HG02840 (cell line): ENCODE measurements around the gene CAPN5.

Source experiments
- ATAC-seq: cut with Tn5 transposase; IDR thresholded peaks from one replicate; pipeline ENCODE4 v1.9.1; 2021; ENCODE audit warnings: mild to moderate bottlenecking, moderate library complexity, moderate number of reproducible peaks; ENCODE audit not compliant: unreplicated experiment, low FRiP score

Gene CAPN5

GRCh38 chr11:77081976-77082836 is 15.4 kb downstream of the CAPN5 start:
- no peak for ATAC-seq

GRCh38 chr11:77082838-77083565 is 16.2 kb downstream of the CAPN5 start:
- ATAC-seq: no peak

DNA sequence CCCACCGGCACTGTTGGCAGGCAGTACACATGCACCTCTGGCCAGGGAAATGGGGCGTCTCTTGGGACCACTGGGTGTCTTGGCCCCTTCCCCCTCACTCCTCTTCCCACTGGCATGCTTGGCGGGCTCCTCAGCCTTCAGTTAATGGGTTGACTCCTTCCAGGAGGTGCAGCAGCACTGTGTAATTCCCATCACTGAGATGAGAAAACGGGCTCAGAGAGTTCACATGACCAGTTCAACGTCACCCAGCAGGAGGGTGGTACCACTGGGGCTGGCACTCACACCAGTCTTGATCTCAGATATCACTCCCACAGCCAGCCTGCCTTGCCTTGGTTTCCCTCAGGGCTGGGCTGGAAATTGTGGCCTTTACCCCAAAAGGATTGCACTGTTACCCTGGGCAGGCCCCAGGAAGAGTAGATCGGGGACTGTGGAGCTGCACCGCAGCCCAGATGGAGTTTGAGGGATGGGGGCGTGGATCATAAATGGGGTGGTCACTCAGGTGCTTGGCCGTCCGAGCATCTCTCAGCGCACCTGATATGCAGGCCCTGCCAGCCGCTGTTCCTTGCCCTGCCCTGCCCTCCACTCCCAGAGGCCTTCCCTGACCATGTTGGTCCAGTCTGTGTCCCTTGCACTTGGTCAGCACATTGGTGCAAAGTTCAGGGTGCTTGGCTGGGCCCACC is 16.9 kb downstream of the CAPN5 start:
- no peak for ATAC-seq

- ATAC-seq: no peak
These were observed 17.9 kb downstream of the CAPN5 start for GRCh38 chr11:77084581-77085191.

DNA sequence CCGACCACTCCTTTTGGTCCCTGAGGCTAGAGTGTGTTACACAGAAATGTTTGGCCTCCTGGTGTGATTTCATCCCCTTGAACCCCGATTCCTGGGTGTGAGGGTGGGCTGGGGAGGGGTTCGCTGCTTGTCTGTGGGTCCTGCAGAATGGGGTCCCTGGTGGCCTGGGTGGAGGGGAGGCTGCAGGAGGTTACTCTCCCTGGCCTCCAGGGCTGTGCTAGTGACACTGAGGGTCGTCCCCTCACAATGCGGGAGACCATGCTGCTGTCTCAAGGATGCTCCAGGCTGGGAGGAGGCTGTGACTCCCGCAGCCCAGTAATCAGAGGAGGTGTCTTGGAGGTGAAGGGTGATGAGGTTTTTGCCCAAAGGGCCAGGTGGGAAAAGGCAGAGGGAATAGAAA is 18.9 kb downstream of the CAPN5 start:
- no peak for ATAC-seq

GRCh38 chr11:77086521-77087472 is 20.0 kb downstream of the CAPN5 start:
- no peak for ATAC-seq

DNA sequence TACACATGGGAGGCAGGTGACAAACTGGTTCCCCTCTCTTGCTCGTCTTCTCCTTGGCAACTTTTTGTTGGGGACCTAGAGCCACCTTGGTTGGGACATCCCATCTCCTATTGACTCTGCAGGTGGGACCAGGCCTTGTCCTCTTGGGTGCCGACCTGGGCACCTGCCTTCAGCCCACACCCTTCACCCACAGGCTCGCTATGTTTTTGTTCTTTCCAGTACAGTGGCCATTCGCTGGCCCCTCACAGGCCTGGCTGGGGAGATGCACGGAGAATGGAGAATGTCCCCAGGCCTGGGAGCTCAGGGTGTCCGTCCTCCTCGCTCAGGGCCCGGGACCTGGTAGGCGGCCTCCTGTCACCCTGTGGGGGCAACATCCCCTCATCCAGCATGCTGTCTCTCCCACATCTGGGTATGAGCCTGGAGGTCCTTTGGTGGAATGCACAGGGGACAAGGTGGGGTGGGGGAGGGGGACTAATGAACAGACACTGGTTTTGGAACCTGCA is 21.0 kb downstream of the CAPN5 start:
- no peak for ATAC-seq

DNA sequence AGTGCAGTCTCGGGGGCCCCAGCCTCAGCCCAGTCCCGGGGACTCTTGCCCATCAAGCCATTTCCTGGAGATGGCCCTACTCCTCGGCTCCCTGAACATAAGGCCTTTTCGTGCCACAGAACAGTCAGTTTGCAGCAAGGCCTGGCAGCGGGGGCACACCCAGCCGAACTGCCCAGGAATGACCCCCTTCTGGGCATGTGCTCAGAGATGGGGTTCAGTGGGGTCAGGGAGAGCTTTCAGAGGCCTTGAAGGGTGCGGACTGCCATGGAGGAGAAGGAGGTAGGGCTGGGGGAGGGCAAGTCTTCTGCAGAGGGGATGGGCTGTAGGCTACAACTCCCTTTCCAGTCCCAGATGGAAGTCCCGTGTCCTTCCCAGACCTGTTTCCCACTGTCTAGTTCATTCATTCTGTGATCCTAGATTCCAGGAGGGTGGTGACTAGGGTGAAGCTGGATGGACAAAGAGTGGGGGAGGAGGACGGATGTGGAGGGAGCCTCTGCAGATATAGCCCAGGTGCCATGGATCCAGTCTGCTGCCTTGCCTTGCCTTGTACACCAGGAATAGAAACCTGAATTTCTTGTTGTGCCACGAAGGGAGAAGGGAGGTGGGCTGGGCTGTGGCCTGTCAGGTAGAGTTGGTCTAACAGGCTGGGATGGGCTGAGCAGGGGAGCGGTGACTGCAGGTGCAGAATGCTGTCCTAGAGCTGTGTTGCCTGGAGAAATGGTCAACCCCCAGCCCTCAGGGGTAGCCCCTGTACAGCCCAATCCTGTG is 21.6 kb downstream of the CAPN5 start:
- ATAC-seq: no peak

DNA sequence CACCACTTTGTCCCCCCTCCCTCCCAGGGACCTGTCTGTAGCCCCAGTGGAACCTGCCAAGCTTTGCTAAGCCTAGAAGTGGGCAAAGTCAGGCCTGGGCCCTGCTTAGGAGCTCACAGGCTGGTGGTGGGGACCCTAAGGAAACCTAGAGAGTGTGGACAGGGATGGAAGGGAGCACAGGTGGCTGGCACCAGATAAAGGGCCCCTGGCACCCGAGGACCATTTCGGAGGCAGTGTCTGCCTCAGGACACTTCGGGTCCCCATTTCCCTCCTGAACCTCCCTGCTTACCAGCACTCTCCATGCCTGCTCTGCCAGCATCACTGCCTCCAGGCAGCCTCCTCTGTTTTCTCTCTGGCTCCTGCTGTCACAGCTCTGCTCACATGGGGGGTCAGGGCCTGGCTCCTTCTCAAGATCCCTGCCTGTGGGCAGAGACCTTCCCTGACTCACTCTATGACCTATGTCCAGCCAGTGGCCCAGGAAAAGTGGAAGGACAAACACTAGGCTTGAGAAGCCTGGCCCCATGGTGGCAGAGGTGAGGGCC is 22.3 kb downstream of the CAPN5 start:
- ATAC-seq: no peak

- ATAC-seq: no peak
These were observed 23.2 kb downstream of the CAPN5 start for GRCh38 chr11:77090046-77090372.

DNA sequence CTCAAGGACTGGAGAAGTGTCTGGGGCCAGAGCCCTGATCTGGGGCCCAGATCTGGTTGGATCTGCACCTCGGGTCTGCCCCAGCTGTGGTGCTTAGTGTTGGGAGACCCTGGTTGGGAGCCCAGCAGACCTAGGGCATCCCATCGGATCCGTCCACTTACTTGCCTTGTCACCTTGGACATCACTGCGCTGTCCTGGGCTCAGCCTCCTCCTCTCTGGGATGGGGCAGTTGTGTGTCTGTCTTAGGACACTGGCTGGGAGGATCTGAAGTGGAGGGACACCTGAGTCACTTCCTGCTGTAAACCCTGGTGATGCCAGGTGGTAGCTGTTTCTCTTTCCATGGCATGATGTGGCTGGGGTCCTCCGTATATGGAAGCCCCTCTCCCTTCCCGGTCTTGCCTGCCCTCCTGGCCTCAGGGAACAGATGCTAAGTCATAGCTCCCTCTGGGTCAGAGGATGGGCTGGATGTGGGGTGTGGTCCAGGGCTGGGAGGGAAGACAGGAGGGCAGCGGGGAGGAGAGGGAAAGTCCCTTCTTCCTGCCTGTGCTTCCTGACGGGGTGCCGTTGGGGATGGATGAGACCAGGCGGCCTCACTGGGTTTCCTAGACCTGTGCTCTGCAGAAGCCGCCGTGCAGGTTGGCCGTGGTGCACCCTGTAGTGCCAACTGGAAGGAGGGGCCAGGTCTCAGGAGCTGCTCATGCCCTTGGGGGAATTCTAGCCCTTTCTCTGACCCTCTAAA is 23.8 kb downstream of the CAPN5 start:
- ATAC-seq: no peak

- ATAC-seq: peak; percentile 81
These were observed 24.6 kb downstream of the CAPN5 start for GRCh38 chr11:77091146-77091940.

- ATAC-seq: no peak
These were observed 25.6 kb downstream of the CAPN5 start for GRCh38 chr11:77092382-77092781.

- no peak for ATAC-seq
These were observed 26.5 kb downstream of the CAPN5 start for GRCh38 chr11:77093056-77093891.

DNA sequence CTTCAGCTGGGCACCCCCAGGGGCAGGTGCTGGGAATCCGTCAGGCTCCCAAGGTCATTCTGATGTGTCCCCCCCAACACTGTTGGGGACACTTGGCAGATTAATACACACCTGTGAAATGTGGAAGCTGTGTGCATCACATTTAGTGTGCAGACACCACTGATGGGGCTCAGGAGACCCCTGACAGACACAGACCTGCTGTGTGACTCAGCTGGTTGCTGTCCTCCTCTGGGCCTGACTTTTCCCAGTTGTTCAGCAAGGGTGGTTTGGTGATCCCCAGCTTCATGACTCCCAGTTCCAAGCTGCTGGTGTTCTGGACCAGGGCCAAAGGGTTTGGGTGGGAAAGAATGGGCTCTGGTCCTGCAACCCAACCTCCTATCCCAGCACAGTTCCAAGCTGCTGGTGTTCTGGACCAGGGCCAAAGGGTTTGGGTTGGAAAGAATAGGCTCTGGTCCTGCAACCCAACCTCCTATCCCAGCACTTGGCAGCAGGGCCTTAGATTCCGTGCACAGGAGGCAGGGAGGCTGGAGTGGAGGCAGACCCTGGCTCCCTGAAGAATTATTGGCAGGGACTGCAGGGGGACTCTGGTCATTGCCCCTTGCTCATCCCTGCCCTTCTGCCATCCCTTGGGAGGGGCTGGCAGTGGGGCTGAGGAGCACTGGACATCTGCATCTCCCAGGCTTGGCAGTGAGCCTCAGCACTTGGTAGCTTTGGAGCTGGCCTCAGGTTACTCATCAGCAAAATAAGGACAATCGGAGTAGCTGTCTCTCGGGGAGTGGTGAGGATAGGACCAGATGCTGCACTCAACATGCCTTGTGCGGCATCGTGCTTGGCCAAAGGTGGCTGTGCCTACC is 27.4 kb downstream of the CAPN5 start:
- ATAC-seq: no peak
